Measurements from ENCODE around the gene CLEC19A.

DNA sequence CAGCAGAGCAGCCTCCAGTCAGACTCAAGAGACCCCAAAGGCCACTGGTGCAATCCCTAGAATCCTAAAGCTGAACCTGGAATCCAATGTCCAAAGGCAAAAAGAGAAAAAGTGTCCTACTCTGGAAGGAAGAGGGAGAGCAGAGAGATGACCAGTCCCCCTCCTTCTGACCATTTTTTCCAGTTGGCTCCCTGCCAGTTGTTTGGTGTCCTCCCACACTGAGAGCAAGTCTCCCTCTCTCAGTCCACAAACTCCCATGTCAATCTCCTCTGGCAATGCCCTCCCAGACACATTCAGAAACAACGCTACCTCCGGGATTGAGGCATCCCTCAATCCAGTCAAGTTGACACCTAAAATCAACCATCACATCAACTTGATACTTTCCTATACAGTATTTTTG, 4.3 kb upstream of the CLEC19A start:
- no peak for TF ChIP-seq MYC (IDR thresholded peaks at IDR 0.05; ENCODE audit: low read depth, low read length)
- TF ChIP-seq CTCF (IDR thresholded peaks at IDR 0.05; ENCODE audit: low read depth, low read length) = no peak
- no peak for TF ChIP-seq MAX (IDR thresholded peaks at IDR 0.05; ENCODE audit: low read depth, low read length)

All from NB4 (cell line).